Choroid plexus epithelial cell (primary cell): Measurements from ENCODE around the gene C19orf85.
"Not testable (repeated sequence)": the region's sequence is repeated elsewhere in the genome, so short reads cannot be mapped to it uniquely, and the experiment has no call there.

Source experiments
- DNase-seq: peaks from one replicate; pipeline ENCODE4 v3.0.0-alpha.2; 2010; ENCODE audit warnings: low read depth
- H3K4me3 ChIP-seq: 2 replicates; pipeline ENCODE4 v1.5.1; 2011; ENCODE audit warnings: low read depth, mild to moderate bottlenecking, control low read depth, low read length, moderate library complexity
- CTCF ChIP-seq: conservative IDR thresholded peaks from 2 replicates; pipeline ENCODE4 v1.5.1; 2011; ENCODE audit warnings: low read depth, mild to moderate bottlenecking, control low read depth, inconsistent platforms, low read length, moderate library complexity

Gene C19orf85

GRCh38 chr19:55423225-55424005 lies 41.1 kb downstream of the C19orf85 start:
- no peak for TF ChIP-seq CTCF
- no peak for DNase-seq
- H3K4me3 ChIP-seq: no peak overlapping the region

- H3K4me3 ChIP-seq, DNase-seq: not testable (repeated sequence)
Observed at GRCh38 chr19:55421281-55421680, 43.3 kb downstream of the C19orf85 start.

GRCh38 chr19:55419624-55420236 lies 44.8 kb downstream of the C19orf85 start:
- no peak for DNase-seq
- no peak for TF ChIP-seq CTCF
- no peak overlapping the region for H3K4me3 ChIP-seq

GRCh38 chr19:55419103-55419502 lies 45.4 kb downstream of the C19orf85 start:
- H3K4me3 ChIP-seq: no peak overlapping the region
- no peak for TF ChIP-seq CTCF
- DNase-seq: no peak

GRCh38 chr19:55418185-55418584 lies 46.4 kb downstream of the C19orf85 start:
- peak; percentile 91 for TF ChIP-seq CTCF
- peak; percentile 92 for DNase-seq
- no peak overlapping the region for H3K4me3 ChIP-seq
